Measurements from ENCODE around the gene UGGT1. TPM values are rescaled to one million over a fixed set of nuclear protein-coding genes. Genes with fewer than 3 reads are reported as not detected.

Gene UGGT1
- total RNA-seq, 1 experiment from 2014 or later: 51.8 TPM

DNA sequence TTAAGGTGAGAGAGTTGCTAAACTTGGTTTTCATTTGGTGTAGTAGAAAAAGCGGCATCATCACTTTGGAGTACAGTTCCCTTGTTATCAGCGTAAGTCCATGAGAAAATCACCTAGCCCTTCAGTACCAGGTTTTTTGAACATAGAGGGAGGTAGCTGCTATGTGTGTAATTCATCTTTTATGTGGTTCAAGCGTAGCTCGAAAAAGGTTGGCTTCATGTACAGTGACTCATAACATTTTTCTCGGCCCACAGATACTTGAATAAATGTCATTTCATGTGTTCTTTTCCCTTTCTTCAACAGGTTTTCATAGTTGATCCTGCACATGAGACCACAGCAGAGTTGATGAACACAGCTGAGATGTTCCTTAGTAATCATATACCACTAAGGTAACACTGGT, 43.6 kb downstream of the UGGT1 start:
- Histone ChIP-seq H3K9ac (ENCODE audit: low read length) (no peak overlapping the region), H3K4me1 (ENCODE audit: control insufficient read depth in 1 of 2, insufficient read depth in 2 of 2, low read length in 2 of 2) (no peaks in the 10 kb centered on the region), H3K36me3 (ENCODE audit: control insufficient read depth in 1 of 2, insufficient read depth in 2 of 2, low read length in 2 of 2) (peaks cover 36 to 46% of the 10 kb centered on the region in 2 experiments; a peak in 3 of 4 replicates), H2AFZ (ENCODE audit: low read depth, low read length, poor library complexity, severe bottlenecking) (no peak overlapping the region), H4K20me1 (ENCODE audit: insufficient read depth) (no peaks in the 10 kb centered on the region), H3K27me3 (ENCODE audit: insufficient read depth, low read length) (no peaks in the 10 kb centered on the region), H3K4me3 (replicated peaks in 1 of 2; ENCODE audit: low read depth in 1 of 2, low read length in 2 of 2) (no peak overlapping the region), H3K9me3 (ENCODE audit: control insufficient read depth in 1 of 2, insufficient read depth in 1 of 2, low read depth in 1 of 2, low read length in 2 of 2) (no peaks in the 10 kb centered on the region), H3K79me2 (ENCODE audit: insufficient read depth, low read length) (no peaks in the 10 kb centered on the region), H3K27ac (ENCODE audit: low read depth, low read length) (no peak overlapping the region), H3K4me2 (ENCODE audit: low read length) (no peak overlapping the region), H3K9me2 (ENCODE audit: insufficient read depth) (no peaks in the 10 kb centered on the region)
- ChIA-PET CTCF (no interaction called here), RAD21 (ENCODE audit: low non-redundant PET in 1 of 2, low total read pairs in 2 of 2, uncharacterized antibody in 2 of 2, unreplicated experiment in 2 of 2) (no interaction called here), POLR2A (no interaction called here)
- intact Hi-C loops (cut with micrococcal nuclease): no loop called here
- TF ChIP-seq, protein P1, sequence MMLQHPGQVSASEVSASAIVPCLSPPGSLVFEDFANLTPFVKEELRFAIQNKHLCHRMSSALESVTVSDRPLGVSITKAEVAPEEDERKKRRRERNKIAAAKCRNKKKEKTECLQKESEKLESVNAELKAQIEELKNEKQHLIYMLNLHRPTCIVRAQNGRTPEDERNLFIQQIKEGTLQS (IDR thresholded peaks at IDR 0.05): no peak
- TF ChIP-seq EGR1 (IDR thresholded peaks at IDR 0.05; ENCODE audit: low read depth) (no peak), ZFX (IDR thresholded peaks at IDR 0.05) (no peak), SRF (IDR thresholded peaks at IDR 0.05; ENCODE audit: low read depth) (no peak), SP1 (IDR thresholded peaks at IDR 0.05; ENCODE audit: low read depth) (no peak), TCF7L2 (IDR thresholded peaks at IDR 0.05; ENCODE audit: borderline replicate concordance, extremely low read depth, insufficient read depth, insufficient read length) (no peak), JUND (IDR thresholded peaks at IDR 0.05) (no peak), FOSL1 (IDR thresholded peaks at IDR 0.05; ENCODE audit: low read depth) (no peak), YY1 (IDR thresholded peaks at IDR 0.05; ENCODE audit: extremely low read depth, insufficient replicate concordance, low read depth, low read length) (no peak), SIN3A (IDR thresholded peaks at IDR 0.05; ENCODE audit: low read depth) (no peak), ELF1 (IDR thresholded peaks at IDR 0.05; ENCODE audit: borderline replicate concordance, low read depth) (no peak)
- TF ChIP-seq, protein P2, sequence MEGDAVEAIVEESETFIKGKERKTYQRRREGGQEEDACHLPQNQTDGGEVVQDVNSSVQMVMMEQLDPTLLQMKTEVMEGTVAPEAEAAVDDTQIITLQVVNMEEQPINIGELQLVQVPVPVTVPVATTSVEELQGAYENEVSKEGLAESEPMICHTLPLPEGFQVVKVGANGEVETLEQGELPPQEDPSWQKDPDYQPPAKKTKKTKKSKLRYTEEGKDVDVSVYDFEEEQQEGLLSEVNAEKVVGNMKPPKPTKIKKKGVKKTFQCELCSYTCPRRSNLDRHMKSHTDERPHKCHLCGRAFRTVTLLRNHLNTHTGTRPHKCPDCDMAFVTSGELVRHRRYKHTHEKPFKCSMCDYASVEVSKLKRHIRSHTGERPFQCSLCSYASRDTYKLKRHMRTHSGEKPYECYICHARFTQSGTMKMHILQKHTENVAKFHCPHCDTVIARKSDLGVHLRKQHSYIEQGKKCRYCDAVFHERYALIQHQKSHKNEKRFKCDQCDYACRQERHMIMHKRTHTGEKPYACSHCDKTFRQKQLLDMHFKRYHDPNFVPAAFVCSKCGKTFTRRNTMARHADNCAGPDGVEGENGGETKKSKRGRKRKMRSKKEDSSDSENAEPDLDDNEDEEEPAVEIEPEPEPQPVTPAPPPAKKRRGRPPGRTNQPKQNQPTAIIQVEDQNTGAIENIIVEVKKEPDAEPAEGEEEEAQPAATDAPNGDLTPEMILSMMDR (IDR thresholded peaks at IDR 0.05 in 2 of 3, conservative IDR thresholded peaks at IDR 0.05 in 1 of 3; ENCODE audit: borderline replicate concordance in 1 of 3, insufficient read depth in 1 of 3, low read depth in 2 of 3, low read length in 2 of 3): no peak
- ATAC-seq (no peak), DNase-seq (ENCODE audit: low read depth, low spot score) (no peak)
- BruUV-seq (replicated peaks): no TSS peak

Data from HCT116 (cell line).